HG03571 (cell line): Measurements from ENCODE around the gene RAB3C.
"Not testable (repeated sequence)": the region's sequence is repeated elsewhere in the genome, so short reads cannot be mapped to it uniquely, and the experiment has no call there.

Source experiments
- ATAC-seq: cut with Tn5 transposase; IDR thresholded peaks from one replicate; pipeline ENCODE4 v1.9.1; 2021; ENCODE audit not compliant: unreplicated experiment

RAB3C gene

GRCh38 chr5:58582803-58583491 is at the start of gene RAB3C:
TSS of gene RAB3C (plus strand) at chr5:58583075. CDS start at chr5:58583209, 134 bp downstream.
- peak; percentile 98 for ATAC-seq

GRCh38 chr5:58541935-58542334 is 40.9 kb upstream of the RAB3C start:
- ATAC-seq: not testable (repeated sequence)

GRCh38 chr5:58542709-58543108 is 40.2 kb upstream of the RAB3C start:
- no peak for ATAC-seq

GRCh38 chr5:58543723-58544122 is 39.2 kb upstream of the RAB3C start:
- no peak for ATAC-seq

GRCh38 chr5:58544195-58544594 is 38.7 kb upstream of the RAB3C start:
- ATAC-seq: no peak

- no peak for ATAC-seq
Measured at GRCh38 chr5:58544926-58545325, 37.9 kb upstream of the RAB3C start.

GRCh38 chr5:58545912-58546311 is 37.0 kb upstream of the RAB3C start:
- peak; percentile 83 for ATAC-seq

GRCh38 chr5:58548068-58548467 is 34.8 kb upstream of the RAB3C start:
- ATAC-seq: no peak

GRCh38 chr5:58551492-58551891 is 31.4 kb upstream of the RAB3C start:
- no peak for ATAC-seq

GRCh38 chr5:58557665-58558338 is 25.1 kb upstream of the RAB3C start:
- ATAC-seq: not testable (repeated sequence)

- ATAC-seq: not testable (repeated sequence)
Measured at GRCh38 chr5:58563016-58563700, 19.7 kb upstream of the RAB3C start.

GRCh38 chr5:58564043-58564832 is 18.6 kb upstream of the RAB3C start:
- ATAC-seq: not testable (repeated sequence)

- no peak for ATAC-seq
Measured at GRCh38 chr5:58565033-58565432, 17.8 kb upstream of the RAB3C start.

- ATAC-seq: no peak
Measured at GRCh38 chr5:58571501-58571900, 11.4 kb upstream of the RAB3C start.

- not testable (repeated sequence) for ATAC-seq
Measured at GRCh38 chr5:58572973-58573372, 9.9 kb upstream of the RAB3C start.

- no peak for ATAC-seq
Measured at GRCh38 chr5:58579781-58580180, 3.1 kb upstream of the RAB3C start.

GRCh38 chr5:58582019-58582802 is 664 bp upstream of the RAB3C start:
- peak; percentile 8 for ATAC-seq

GRCh38 chr5:58595952-58596351 is 13.1 kb downstream of the RAB3C start:
- ATAC-seq: no peak

GRCh38 chr5:58598440-58598839 is 15.6 kb downstream of the RAB3C start:
- no peak for ATAC-seq

GRCh38 chr5:58599217-58599616 is 16.3 kb downstream of the RAB3C start:
- no peak for ATAC-seq
